Epidermal melanocyte (primary cell): ENCODE measurements around the gene APOH.

Experiments
- DNase-seq: peaks from one replicate; pipeline ENCODE4 v3.0.0; 2011; ENCODE audit warnings: low spot score; ENCODE audit not compliant: insufficient read length

Gene APOH

GRCh38 chr17:66235377-66235994, 6.3 kb upstream of the APOH start:
- no peak for DNase-seq

- DNase-seq = no peak
Observed at GRCh38 chr17:66234611-66235010, 5.4 kb upstream of the APOH start.

GRCh38 chr17:66233023-66233753, 4.0 kb upstream of the APOH start:
- DNase-seq = no peak

- DNase-seq = no peak
Observed at GRCh38 chr17:66230922-66231591, 1.8 kb upstream of the APOH start.

- DNase-seq = no peak
Observed at GRCh38 chr17:66229783-66230538, 746 bp upstream of the APOH start.

- DNase-seq = no peak
Observed at GRCh38 chr17:66227212-66228045, 1.8 kb downstream of the APOH start.

- DNase-seq = no peak
Observed at GRCh38 chr17:66222798-66223350, 6.3 kb downstream of the APOH start.

- DNase-seq = no peak
Observed at GRCh38 chr17:66221755-66222530, 7.3 kb downstream of the APOH start.

DNA sequence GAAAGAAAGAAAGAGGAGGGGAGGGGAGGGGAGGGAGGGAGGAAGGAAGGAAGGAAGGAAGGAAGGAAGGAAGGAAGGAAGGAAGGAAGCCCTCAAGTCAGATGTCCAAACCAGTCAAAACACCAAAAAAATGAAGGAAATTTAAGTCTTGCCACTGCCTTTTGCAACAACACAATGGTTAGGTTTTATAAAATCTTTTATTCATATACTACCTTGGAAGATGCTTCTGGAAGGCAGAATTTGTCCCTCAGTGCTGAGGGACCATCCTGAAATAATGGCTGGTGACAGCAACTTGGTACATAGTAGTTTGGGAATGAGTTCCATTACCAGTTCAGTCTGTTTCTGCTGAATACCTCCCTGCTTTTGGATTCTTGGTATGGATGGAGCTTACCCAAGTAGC, 7.9 kb downstream of the APOH start:
- no peak for DNase-seq

DNA sequence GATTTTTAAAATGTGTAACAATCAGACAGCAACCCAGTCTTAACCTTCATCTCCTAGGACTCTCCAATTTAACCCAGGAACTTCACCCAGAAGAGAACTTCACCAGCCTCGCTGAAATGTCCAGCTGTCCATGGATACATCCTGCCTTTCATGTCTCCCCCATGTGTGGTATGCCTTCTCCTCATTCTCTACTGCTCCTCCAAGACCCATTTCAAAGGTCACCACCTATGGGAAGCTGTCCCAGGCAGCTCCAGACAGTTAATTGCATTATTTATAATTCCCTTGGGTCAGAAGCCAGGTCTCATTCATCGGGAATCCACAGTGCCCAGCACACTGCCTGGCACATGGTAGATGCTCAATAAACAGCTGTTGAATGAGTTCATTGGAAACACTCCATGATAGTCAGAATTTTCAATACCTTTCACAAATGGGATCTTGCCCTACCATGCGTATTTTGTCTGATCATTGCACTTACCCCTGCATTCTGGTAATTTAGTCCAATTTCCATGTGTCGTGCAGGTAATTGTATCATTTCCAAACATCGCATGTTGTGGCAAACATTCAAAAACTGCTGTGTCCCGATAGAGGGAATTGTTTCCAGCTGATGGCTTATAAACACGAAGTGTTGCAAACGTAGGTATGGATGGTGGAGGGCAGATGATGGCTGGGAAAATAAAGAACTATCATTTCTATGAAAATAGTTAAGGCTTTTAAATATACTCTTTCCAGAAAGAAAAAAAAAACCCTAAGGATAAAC, 9.0 kb downstream of the APOH start:
- no peak for DNase-seq

DNA sequence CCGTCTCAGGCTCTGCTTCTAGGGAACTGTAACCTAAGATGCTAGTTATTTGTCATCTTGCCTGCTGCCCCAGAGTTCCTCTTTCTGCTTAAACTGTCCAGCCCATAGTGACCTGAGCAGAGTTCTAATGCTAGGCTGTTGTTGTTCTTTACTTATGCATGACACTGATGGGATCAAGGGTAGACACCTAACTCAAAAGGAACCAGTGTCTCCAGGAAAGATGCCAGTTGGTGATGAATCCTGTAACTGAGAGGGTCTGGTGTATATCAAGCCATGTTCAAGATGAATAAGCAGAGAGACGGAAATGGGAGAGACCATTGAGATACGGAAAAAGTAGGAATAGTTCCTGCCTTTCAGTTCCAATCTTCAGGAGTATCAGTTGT, 13.7 kb downstream of the APOH start:
- DNase-seq = no peak

GRCh38 chr17:66214884-66215528, 14.2 kb downstream of the APOH start:
- DNase-seq = no peak

DNA sequence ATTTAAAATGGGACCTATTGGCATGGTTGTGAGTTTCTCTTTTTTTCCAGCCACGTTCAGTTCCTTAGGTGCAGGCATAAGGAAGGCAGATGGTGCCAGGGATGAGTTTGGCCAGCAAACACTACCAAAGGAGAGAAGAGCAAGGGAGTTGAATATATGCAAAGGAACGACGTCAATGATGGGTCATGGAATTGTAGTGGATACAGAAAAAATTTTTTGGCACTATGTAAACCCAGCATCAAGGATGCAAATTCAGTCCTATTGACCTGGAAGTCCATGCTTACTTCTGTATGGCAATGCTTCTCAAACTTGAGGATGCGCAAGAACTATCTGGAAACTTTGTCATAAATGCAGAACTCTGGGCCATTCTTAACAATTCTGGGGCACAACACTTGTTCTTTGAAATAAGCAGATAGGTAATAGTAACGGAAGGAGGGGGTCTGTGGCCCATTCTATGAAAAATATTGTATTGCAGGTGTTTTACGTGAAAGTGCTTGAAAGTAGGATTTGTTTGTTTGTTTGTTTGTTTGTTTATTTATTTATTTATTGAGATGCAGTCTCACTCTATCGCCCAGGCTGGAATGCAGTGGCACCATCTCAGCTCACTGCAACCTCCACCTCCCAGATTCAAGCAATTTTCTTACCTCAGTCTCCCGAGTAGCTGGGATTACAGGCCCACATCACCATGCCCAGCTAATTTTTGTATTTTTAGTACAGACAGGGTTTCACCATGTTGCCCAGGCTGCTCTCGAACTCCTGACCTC, 18.0 kb downstream of the APOH start:
- DNase-seq = no peak

- DNase-seq = no peak
Observed at GRCh38 chr17:66210208-66210574, 19.0 kb downstream of the APOH start.

DNA sequence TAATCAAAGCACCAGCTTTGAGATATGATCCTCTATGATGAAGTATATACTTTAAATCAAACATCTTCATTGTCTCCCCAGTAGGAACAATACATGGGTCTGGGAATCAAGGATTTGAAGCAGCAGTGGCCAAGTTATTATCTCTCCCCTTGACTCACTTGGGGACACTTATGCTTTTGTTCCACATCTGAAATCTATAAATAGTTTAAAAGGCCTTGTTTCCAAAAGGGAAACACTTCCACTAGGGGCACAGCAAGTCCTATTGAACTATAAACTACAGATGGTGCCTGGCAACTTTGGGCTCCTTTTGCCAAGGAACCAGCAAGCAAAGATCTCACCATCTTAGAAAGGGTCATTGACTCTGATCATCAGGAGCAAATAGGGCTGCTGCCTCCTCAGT, 21.3 kb downstream of the APOH start:
- DNase-seq = no peak

DNA sequence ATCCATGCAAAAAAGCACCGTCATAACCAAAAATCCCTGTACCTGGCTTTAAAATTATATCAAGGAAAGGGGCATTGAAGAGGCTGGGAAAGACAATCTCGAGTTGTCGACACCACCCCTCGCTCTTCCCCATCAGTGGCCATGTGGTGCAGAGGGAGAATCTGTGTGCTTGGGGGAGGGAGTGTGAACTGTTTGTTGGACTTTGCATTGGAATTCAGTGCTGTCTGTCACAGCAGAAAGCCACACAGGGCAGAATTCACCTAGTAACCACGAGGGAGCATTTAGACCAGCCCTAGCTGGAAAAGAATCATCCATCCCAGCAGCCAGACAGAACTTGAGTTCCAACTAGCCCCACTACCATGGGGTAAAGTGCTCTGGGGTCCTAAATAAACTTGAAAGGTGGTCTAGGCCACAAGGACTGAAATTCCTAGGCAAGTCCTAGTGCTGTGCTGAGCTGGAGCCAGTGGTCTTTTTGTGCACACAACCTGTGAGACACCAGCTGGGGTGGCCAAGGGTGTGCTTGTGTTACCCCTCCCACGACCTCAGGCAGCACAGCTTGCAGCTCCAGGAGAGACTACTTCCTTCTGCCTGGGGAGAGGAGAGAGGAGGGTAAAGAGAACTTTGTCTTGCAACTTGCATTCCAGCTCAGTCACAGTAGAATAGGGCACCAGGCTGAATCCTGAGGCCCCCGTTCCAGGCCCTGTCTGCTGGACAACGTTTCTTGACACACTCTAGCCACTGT, 25.8 kb downstream of the APOH start:
- DNase-seq = no peak

- DNase-seq = no peak
Observed at GRCh38 chr17:66200685-66201092, 28.5 kb downstream of the APOH start.
